ENCODE data around the gene CDK17.

The CDK17 gene

DNA sequence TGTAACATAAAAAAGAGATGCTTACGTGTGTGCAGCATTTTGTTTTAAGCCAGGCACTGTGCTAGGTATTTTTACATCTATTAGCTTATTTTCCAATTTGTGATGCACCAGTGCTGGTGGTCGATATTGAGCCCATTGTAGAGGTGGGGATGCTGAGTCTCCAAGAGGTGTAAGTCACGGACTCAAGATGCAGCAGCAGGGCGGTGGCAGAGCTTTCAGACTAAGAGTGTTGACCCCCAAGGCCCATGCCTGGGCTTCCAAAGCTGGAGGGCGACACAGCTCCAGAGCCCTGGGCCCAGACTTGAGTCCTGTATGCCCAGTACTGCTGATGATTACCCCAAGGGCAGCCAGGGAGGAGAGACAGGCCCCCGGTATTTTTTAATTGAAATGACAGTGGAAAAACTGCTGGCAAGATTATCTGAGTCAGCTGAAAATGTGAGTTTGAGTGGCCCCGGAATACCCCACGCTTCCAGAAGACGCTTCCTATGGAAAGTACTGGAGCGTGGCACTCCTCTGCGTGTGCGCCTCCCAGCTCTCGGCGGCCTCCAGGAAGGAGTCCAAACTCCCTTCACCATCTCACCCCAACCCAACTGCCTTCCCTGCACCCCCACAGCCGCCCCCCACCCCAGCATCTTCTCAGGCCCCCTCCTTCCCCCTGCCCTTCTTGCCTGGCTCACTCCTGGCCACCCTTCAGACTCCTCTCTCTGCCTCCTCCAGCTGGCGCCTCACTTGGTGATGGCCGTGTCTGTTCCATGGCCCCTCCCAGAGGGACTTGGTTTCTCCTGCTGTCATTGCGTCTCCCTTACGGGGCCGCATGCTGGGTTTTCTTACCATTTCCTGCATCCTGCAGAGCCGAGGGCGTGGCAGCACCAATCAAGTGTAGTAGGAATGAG lies 165.4 kb downstream of the CDK17 start:
- DNase-seq, result no peak

DNA sequence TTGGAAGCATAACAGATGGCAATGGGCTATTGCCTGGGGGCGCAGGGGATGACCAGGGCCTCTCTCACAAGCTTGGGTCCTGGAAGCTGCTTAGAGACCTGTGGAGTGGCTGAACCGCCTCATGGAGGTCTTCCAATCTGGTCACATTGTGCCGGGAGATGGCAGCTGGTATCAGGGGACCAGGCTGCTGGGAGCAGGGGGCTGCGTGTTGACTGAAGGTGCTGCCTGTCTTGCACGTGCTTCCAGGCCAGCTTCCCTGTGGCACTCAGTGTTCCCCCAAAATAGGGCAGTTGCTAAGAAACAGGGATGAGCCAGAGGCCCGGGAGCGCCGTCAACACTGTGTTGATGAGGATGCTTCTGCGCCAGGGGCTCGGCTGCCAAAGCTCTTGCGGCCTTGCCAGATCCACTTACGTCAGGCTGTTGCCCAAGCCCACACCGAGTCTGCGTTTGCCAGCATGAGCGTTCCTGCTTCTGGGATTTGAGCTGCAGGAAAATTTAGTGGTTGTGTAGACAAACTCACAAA lies 166.2 kb downstream of the CDK17 start:
- DNase-seq, result no peak

DNA sequence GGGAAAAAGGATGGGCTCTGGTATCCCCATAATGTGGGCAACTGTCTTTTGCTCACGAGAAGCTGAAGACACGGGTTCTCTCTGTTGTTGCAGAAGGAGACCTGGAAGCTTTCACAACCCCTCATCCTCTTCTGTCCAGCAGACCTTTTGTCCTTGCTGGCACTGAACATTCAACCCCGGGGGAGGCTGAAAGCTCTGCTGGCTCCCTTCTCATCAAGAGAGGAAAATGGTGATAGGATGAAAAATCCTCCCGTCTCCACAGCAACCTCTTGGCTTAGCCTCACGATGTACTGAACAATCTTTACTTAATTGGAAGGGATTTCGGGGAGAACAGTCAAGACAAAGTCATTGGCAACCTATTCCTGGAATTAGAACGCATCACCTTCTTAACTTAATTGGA lies 167.1 kb downstream of the CDK17 start:
- no peak for DNase-seq

DNA sequence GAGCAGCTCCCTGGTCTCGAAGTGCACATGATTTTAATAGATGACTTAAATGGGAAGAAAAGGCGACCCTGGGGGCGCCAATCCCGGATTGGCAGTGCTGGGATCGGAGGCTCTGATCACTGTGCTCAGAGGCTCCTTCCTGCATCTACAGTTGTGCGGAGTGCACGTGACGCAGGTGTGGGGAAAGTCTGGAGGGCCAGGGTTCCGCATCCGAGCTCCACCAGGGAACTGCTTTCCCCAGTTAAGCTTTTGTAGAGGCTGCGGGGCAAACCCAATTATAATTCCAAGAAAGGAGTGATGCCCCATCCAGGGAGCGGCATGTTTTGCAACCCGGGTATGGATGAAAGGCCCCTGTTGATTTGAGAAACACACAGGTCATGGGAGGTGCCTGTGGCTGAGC lies 169.6 kb downstream of the CDK17 start:
- DNase-seq, result no peak

DNA sequence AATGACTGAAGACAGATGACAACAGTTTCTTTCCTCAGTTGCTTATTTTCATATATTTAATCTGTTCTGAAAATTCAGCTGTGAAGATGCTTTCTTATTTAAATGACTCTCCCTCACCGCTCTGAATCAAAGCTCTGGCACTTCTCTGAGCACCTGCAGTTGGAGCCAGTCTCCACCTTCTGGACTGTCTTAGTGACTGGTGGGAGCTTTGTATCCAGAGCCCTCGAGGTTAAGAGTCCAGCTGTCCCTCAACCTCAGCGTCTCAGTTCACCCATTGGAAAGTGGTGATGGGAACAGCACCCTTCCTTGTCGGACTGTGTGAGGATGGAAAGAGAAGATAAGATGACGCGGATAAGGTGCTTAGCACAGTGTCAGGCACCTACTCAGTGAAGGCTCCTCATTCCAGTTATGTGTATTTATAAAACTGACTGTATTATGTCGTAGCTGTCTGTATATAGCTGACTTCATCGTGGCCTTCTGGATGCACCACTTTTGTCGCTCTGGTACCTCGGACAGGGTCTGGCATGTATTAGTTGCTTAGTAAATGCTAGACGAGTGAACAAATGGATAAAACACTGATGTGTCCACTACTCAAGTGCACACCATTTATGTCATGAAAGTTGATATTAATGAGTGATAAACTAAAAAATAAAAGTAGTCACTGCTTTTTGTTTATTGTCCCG lies 171.5 kb downstream of the CDK17 start:
- no peak for DNase-seq
